Choroid plexus epithelial cell (primary cell): ENCODE measurements around the gene CUEDC1.

Experiments
- DNase-seq: peaks from one replicate; pipeline ENCODE4 v3.0.0-alpha.2; 2010; ENCODE audit warnings: low read depth
- H3K4me3 ChIP-seq: 2 replicates; pipeline ENCODE4 v1.5.1; 2011; ENCODE audit warnings: low read depth, mild to moderate bottlenecking, control low read depth, low read length, moderate library complexity
- CTCF ChIP-seq: conservative IDR thresholded peaks from 2 replicates; pipeline ENCODE4 v1.5.1; 2011; ENCODE audit warnings: low read depth, mild to moderate bottlenecking, control low read depth, inconsistent platforms, low read length, moderate library complexity

Gene CUEDC1

GRCh38 chr17:57955183-57955931, at the start of gene CUEDC1:
CUEDC1 (minus strand) TSS chr17:57955412; CDS start chr17:57885564, 69,848 bp downstream.
- peak; percentile 41 for TF ChIP-seq CTCF
- DNase-seq: peak; percentile 54
- H3K4me3 ChIP-seq: peak within 1 kb of the TSS; percentile 67

- H3K4me3 ChIP-seq: no peak overlapping the region
- no peak for DNase-seq
- no peak for TF ChIP-seq CTCF
Measured at GRCh38 chr17:58004060-58004459, 48.8 kb upstream of the CUEDC1 start.

GRCh38 chr17:58002973-58003372, 47.8 kb upstream of the CUEDC1 start:
- no peak for TF ChIP-seq CTCF
- no peak overlapping the region for H3K4me3 ChIP-seq
- DNase-seq: no peak

- H3K4me3 ChIP-seq: no peak overlapping the region
- TF ChIP-seq CTCF: no peak
- no peak for DNase-seq
Measured at GRCh38 chr17:58002154-58002948, 47.1 kb upstream of the CUEDC1 start.

- DNase-seq: no peak
- H3K4me3 ChIP-seq: no peak overlapping the region
- TF ChIP-seq CTCF: no peak
Measured at GRCh38 chr17:58001461-58002124, 46.4 kb upstream of the CUEDC1 start.

GRCh38 chr17:57999496-58000017, 44.3 kb upstream of the CUEDC1 start:
- DNase-seq: peak; percentile 89
- peak; percentile 73 for TF ChIP-seq CTCF

More at GRCh38 chr17:57999496-58000017, 44.3 kb upstream of the CUEDC1 start:
- no peak overlapping the region for H3K4me3 ChIP-seq
